Osteocyte (in vitro differentiated cells): ENCODE data around the gene HDDC2. TPM values are rescaled to one million over a fixed set of nuclear protein-coding genes. Genes with fewer than 3 reads are reported as not detected.

Experiments used
- DNase-seq: peaks from one replicate; pipeline ENCODE4 v3.0.0; 2021; ENCODE audit warnings: mixed read lengths; ENCODE audit not compliant: unreplicated experiment; ENCODE audit errors: extremely low spot score
- H3K27ac Mint-ChIP-seq: one replicate; pipeline ENCODE4 v1.8.0; 2021; ENCODE audit warnings: mild to moderate bottlenecking, mixed read lengths; ENCODE audit not compliant: unreplicated experiment
- H3K27me3 Mint-ChIP-seq: one replicate; pipeline ENCODE4 v1.8.0; 2021; ENCODE audit warnings: mixed read lengths; ENCODE audit not compliant: unreplicated experiment
- H3K36me3 Mint-ChIP-seq: one replicate; pipeline ENCODE4 v1.8.0; 2021; ENCODE audit warnings: mixed read lengths; ENCODE audit not compliant: unreplicated experiment
- H3K4me1 Mint-ChIP-seq: one replicate; pipeline ENCODE4 v1.8.0; 2021; ENCODE audit warnings: mixed read lengths; ENCODE audit not compliant: unreplicated experiment
- H3K4me3 Mint-ChIP-seq: one replicate; pipeline ENCODE4 v1.8.0; 2021; ENCODE audit warnings: mild to moderate bottlenecking, moderate library complexity, mixed read lengths; ENCODE audit not compliant: unreplicated experiment
- H3K9me3 Mint-ChIP-seq: one replicate; pipeline ENCODE4 v1.8.0; 2021; ENCODE audit warnings: mixed read lengths; ENCODE audit not compliant: unreplicated experiment
- total RNA-seq: library from RNA; stranded (reverse); gene quantifications from 2 replicates; pipeline ENCODE4 v1.2.1, GENCODE V29; 2021
- TF ChIP-seq, protein P1 (sequence below): fragments of 200-600 bp; sonication (generic); IDR thresholded peaks from 2 replicates; pipeline ENCODE4 v1.5.0; 2021; ENCODE audit warnings: antibody characterized with exemption, mild to moderate bottlenecking, moderate library complexity

Gene HDDC2
- total RNA-seq, 1 donor from 2014 or later: 56.6 TPM

DNA sequence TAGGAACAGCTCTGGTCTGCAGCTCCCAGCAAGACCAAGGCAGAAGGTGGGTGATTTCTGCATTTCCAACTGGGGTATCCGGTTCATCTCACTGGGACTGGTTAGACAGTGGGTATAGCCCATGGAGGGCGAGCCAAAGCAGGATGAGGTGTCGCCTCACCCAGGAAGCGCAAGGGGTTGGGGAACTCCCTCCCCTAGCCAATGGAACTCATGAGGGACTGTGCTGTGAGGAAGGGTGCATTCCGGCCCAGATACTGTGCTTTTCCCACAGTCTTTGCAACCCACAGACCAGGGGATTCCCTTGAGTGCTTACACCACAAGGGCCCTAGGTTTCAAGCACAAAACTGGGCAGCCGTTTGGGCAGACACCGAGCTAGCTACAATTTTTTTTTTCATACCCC lies 21.8 kb downstream of the HDDC2 start:
- no peak for DNase-seq
- no peaks in the 10 kb centered on the region for H3K27me3 Mint-ChIP-seq
- peaks cover 10% of the 10 kb centered on the region for H3K4me1 Mint-ChIP-seq
- peaks cover 25% of the 10 kb centered on the region for H3K9me3 Mint-ChIP-seq
- peaks cover 69% of the 10 kb centered on the region for H3K36me3 Mint-ChIP-seq
- no peak overlapping the region for H3K4me3 Mint-ChIP-seq
- no peak overlapping the region for H3K27ac Mint-ChIP-seq
- TF ChIP-seq, protein P1, sequence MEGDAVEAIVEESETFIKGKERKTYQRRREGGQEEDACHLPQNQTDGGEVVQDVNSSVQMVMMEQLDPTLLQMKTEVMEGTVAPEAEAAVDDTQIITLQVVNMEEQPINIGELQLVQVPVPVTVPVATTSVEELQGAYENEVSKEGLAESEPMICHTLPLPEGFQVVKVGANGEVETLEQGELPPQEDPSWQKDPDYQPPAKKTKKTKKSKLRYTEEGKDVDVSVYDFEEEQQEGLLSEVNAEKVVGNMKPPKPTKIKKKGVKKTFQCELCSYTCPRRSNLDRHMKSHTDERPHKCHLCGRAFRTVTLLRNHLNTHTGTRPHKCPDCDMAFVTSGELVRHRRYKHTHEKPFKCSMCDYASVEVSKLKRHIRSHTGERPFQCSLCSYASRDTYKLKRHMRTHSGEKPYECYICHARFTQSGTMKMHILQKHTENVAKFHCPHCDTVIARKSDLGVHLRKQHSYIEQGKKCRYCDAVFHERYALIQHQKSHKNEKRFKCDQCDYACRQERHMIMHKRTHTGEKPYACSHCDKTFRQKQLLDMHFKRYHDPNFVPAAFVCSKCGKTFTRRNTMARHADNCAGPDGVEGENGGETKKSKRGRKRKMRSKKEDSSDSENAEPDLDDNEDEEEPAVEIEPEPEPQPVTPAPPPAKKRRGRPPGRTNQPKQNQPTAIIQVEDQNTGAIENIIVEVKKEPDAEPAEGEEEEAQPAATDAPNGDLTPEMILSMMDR: no peak

DNA sequence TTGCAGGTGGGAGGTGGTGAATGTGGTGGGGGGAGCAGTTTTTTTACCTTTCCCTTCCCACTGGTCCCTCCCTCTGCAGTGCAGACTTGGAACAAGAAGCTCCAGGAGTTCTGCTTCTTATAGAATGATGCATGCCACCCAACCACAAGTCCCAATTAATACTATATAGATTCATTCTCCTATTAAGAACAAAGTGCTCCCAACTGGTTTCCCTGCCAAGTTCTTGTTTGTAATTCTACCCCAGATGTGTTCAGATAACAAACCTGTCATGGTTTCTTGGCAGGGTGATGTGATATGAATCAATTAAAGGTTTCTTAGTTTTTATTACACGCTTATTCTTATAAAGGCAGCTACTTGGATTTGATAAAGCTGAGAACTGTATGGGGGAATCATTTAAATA lies 23.9 kb downstream of the HDDC2 start:
- Mint-ChIP-seq H3K27ac (no peak overlapping the region), H3K4me3 (no peak overlapping the region), H3K9me3 (peaks cover 13% of the 10 kb centered on the region), H3K4me1 (peaks cover 10% of the 10 kb centered on the region), H3K36me3 (peaks cover 57% of the 10 kb centered on the region), H3K27me3 (no peaks in the 10 kb centered on the region)
- DNase-seq: no peak
- TF ChIP-seq, protein P1: no peak

DNA sequence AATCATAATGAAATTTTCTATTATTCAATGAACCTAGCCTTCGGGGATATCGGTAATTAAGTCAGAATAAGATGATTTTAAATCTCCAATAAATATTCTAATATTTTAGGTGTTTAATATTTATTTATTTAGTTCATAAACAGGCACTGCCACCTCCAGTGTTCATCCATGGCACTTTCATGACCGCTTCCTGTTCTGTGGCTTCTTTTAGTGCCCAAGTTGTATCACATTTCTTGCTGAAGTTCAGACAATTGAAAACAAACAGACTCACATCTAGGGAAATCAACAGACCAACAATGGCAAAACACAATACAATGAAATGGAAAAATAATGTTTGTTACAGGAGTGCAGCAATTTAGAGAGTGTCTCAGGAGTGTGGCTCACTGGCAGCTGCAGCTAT lies 26.0 kb downstream of the HDDC2 start:
- Mint-ChIP-seq H3K27me3 (no peaks in the 10 kb centered on the region), H3K4me1 (peaks cover 10% of the 10 kb centered on the region), H3K9me3 (no peaks in the 10 kb centered on the region), H3K4me3 (no peak overlapping the region), H3K27ac (no peak overlapping the region), H3K36me3 (peaks cover 51% of the 10 kb centered on the region)
- DNase-seq: no peak
- TF ChIP-seq, protein P1: no peak

DNA sequence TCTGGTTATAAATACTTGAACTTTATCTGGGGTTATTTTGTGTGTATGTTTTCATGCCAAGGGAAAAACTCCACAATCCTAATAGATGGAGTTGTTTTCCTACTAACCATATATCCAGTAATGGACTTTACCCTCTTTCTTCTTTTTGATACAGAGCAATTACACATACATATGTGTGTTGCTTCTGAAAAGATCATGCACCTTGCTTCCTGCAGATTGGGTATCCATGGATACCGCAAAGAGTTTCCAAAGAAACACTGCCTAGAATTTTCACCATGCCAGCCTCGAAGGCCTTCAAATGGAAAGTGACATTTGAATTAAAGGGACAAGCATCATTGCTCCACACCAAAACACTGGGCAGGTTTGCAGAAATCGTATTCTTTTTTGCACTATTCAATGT lies 26.8 kb downstream of the HDDC2 start:
- TF ChIP-seq, protein P1: no peak
- Mint-ChIP-seq H3K4me3 (no peak overlapping the region), H3K4me1 (peaks cover 10% of the 10 kb centered on the region), H3K9me3 (no peaks in the 10 kb centered on the region), H3K27me3 (no peaks in the 10 kb centered on the region), H3K36me3 (peaks cover 45% of the 10 kb centered on the region), H3K27ac (no peak overlapping the region)
- no peak for DNase-seq

DNA sequence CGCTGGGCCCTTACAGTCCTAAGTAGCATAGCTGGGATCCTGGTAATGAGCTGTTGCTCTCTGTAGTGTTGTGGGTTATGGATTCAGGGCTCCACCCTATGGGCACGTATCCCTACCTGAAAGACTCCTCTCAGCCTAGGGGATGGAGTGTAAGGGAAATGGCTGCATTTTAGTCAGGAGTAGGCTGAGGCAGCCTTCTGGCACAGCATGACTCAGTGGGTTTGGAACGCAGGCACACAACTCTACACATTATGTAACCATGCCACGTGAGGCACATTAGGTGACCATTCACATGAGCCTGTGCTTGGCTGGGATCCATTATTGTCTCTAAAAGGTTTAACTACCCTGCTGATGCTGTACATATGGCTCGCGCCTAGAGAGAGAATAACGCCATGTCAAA lies 27.8 kb downstream of the HDDC2 start:
- no peaks in the 10 kb centered on the region for H3K9me3 Mint-ChIP-seq
- peaks cover 7% of the 10 kb centered on the region for H3K4me1 Mint-ChIP-seq
- no peaks in the 10 kb centered on the region for H3K27me3 Mint-ChIP-seq
- TF ChIP-seq, protein P1: no peak
- H3K27ac Mint-ChIP-seq: no peak overlapping the region
- peaks cover 38% of the 10 kb centered on the region for H3K36me3 Mint-ChIP-seq
- H3K4me3 Mint-ChIP-seq: no peak overlapping the region
- no peak for DNase-seq
